Activated naive CD4-positive, alpha-beta T cell treated with anti-CD3 and anti-CD28 coated beads for 36 hours (primary cell): Measurements from ENCODE around the gene ASB8. TPM values are rescaled to one million over a fixed set of nuclear protein-coding genes. Genes with fewer than 3 reads are reported as not detected.
"Not testable (repeated sequence)": the region's sequence is repeated elsewhere in the genome, so short reads cannot be mapped to it uniquely, and the experiment has no call there.

Source experiments
- CTCF ChIA-PET: fragments of 350-600 bp; sonication (Branson Sonifier 250); formaldehyde crosslinking; loops from one replicate; lab custom pipeline; 2021; ENCODE audit warnings: antibody characterized with exemption; lab: Charles Lee
- DNase-seq: peaks from one replicate; pipeline ENCODE4 v3.0.0-alpha.2; 2020
- H3K27ac Mint-ChIP-seq: one replicate; pipeline ENCODE4 v1.8.0; 2021; ENCODE audit warnings: mild to moderate bottlenecking, mixed read lengths
- H3K27me3 Mint-ChIP-seq: one replicate; pipeline ENCODE4 v1.8.0; 2021; ENCODE audit warnings: low read depth, mixed read lengths
- H3K36me3 Mint-ChIP-seq: one replicate; pipeline ENCODE4 v1.8.0; 2021; ENCODE audit warnings: low read depth, mixed read lengths
- H3K4me1 Mint-ChIP-seq: one replicate; pipeline ENCODE4 v1.8.0; 2021; ENCODE audit warnings: low read depth, mixed read lengths
- H3K4me3 Mint-ChIP-seq: one replicate; pipeline ENCODE4 v1.8.0; 2021; ENCODE audit warnings: mild to moderate bottlenecking, moderate library complexity, mixed read lengths
- H3K9me3 Mint-ChIP-seq: one replicate; pipeline ENCODE4 v1.8.0; 2021; ENCODE audit warnings: mixed read lengths
- intact Hi-C: fragments of 100-400 bp; cut with micrococcal nuclease; formaldehyde crosslinking; loops from one replicate; pipeline ENCODE4 v1.15.1; 2023
- total RNA-seq, 2 experiments: library from RNA; stranded (reverse); gene quantifications; one replicate each; pipeline ENCODE4 v1.2.3, GENCODE V29; 2021

ASB8 gene
- total RNA-seq, 2 experiments from 2014 or later, result 36.7 to 47.9 TPM

GRCh38 chr12:48160046-48160445 is 2.7 kb upstream of the ASB8 start:
- Mint-ChIP-seq H3K9me3 (no peaks in the 10 kb centered on the region), H3K4me3 (no peak overlapping the region), H3K4me1 (peaks cover 33% of the 10 kb centered on the region), H3K27ac (no peak overlapping the region), H3K27me3 (no peaks in the 10 kb centered on the region), H3K36me3 (no peaks in the 10 kb centered on the region)
- CTCF ChIA-PET, result interaction anchor here (0.6 to 1.8 kb wide), 6 partner anchors 9 to 418 kb away, joined by 3 read pairs; partner anchors contain the start of gene CCDC184
- intact Hi-C loops, result loop anchor here (10.0 kb wide), 1 partner anchor 415 kb away; no protein-coding TSS in a partner anchor
- no peak for DNase-seq

GRCh38 chr12:48157889-48158370 is 615 bp upstream of the ASB8 start:
- Mint-ChIP-seq H3K9me3 (no peaks in the 10 kb centered on the region), H3K36me3 (peaks cover 2% of the 10 kb centered on the region), H3K27me3 (no peaks in the 10 kb centered on the region), H3K4me1 (peaks cover 44% of the 10 kb centered on the region), H3K27ac (peak overlapping the region; percentile 96), H3K4me3 (peak overlapping the region; percentile 93)
- peak; percentile 27 for DNase-seq
- intact Hi-C loops, result loop anchor here (1.0 to 2.0 kb wide), 10 partner anchors 25 to 558 kb away; partner anchors contain the start of genes CCDC184, CCNT1, PFKM and SENP1
- CTCF ChIA-PET, result interaction anchor here (0.9 to 2.2 kb wide), 9 partner anchors 8 to 415 kb away, joined by 3 to 7 read pairs (median 5); no protein-coding TSS in a partner anchor

GRCh38 chr12:48156652-48157017 is 680 bp downstream of the ASB8 start:
- Mint-ChIP-seq H3K36me3 (peaks cover 5% of the 10 kb centered on the region), H3K4me1 (peaks cover 53% of the 10 kb centered on the region), H3K27me3 (no peaks in the 10 kb centered on the region), H3K27ac (peak overlapping the region; percentile 96), H3K4me3 (peak overlapping the region; percentile 93), H3K9me3 (no peaks in the 10 kb centered on the region)
- intact Hi-C loops, result loop anchor here (1.0 to 2.0 kb wide), 10 partner anchors 26 to 560 kb away; partner anchors contain the start of genes CCDC184, CCNT1, PFKM and SENP1
- CTCF ChIA-PET, result interaction anchor here (0.7 to 2.2 kb wide), 3 partner anchors 9 to 311 kb away, joined by 3 to 7 read pairs (median 6); no protein-coding TSS in a partner anchor
- no peak for DNase-seq

- H3K27me3 Mint-ChIP-seq, H3K27ac Mint-ChIP-seq, H3K9me3 Mint-ChIP-seq, H3K36me3 Mint-ChIP-seq, DNase-seq: not testable (repeated sequence)
- intact Hi-C loops, result loop anchor here (2.0 kb wide), 1 partner anchor 27 kb away; the partner anchor contains the start of gene CCDC184
- peak overlapping the region; percentile 93 for H3K4me3 Mint-ChIP-seq
- peaks cover 50% of the 10 kb centered on the region for H3K4me1 Mint-ChIP-seq
- CTCF ChIA-PET, result interaction anchor here (0.9 kb wide), 1 partner anchor 33 kb away, joined by 3 read pairs; no protein-coding TSS in a partner anchor
These were observed 1.5 kb downstream of the ASB8 start for GRCh38 chr12:48155786-48156185.

- Mint-ChIP-seq H3K9me3 (no peaks in the 10 kb centered on the region), H3K36me3 (peaks cover 11% of the 10 kb centered on the region), H3K27me3 (no peaks in the 10 kb centered on the region), H3K27ac (peak overlapping the region; percentile 47), H3K4me1 (peaks cover 23% of the 10 kb centered on the region), H3K4me3 (no peak overlapping the region)
- intact Hi-C loops, result no loop called here
- CTCF ChIA-PET, result interaction anchor here (0.8 to 1.1 kb wide), 2 partner anchors 8 to 38 kb away, joined by 3 read pairs; no protein-coding TSS in a partner anchor
- no peak for DNase-seq
These were observed 6.1 kb downstream of the ASB8 start for GRCh38 chr12:48151103-48151771.

- no peak for DNase-seq
- no peak overlapping the region for H3K4me3 Mint-ChIP-seq
- H3K4me1 Mint-ChIP-seq, result no peaks in the 10 kb centered on the region
- intact Hi-C loops, result no loop called here
- no peaks in the 10 kb centered on the region for H3K27me3 Mint-ChIP-seq
- no peaks in the 10 kb centered on the region for H3K9me3 Mint-ChIP-seq
- no peak overlapping the region for H3K27ac Mint-ChIP-seq
- H3K36me3 Mint-ChIP-seq, result peaks cover 16% of the 10 kb centered on the region
- CTCF ChIA-PET, result interaction anchor here (0.6 to 0.8 kb wide), 2 partner anchors 47 to 476 kb away, joined by 3 read pairs; no protein-coding TSS in a partner anchor
These were observed 11.3 kb downstream of the ASB8 start for GRCh38 chr12:48145981-48146380.

- Mint-ChIP-seq H3K36me3 (peaks cover 23% of the 10 kb centered on the region), H3K27ac (no peak overlapping the region), H3K4me3 (no peak overlapping the region), H3K27me3 (no peaks in the 10 kb centered on the region), H3K4me1 (no peaks in the 10 kb centered on the region), H3K9me3 (no peaks in the 10 kb centered on the region)
- CTCF ChIA-PET, result no interaction called here
- DNase-seq, result no peak
- intact Hi-C loops, result no loop called here
These were observed 13.4 kb downstream of the ASB8 start for GRCh38 chr12:48143898-48144297.

- CTCF ChIA-PET, result no interaction called here
- H3K27ac Mint-ChIP-seq, result no peak overlapping the region
- intact Hi-C loops, result no loop called here
These were observed 14.3 kb downstream of the ASB8 start for GRCh38 chr12:48142818-48143674.

GRCh38 chr12:48135027-48135426 is 22.3 kb downstream of the ASB8 start:
- DNase-seq, result no peak
- H3K27me3 Mint-ChIP-seq, result no peaks in the 10 kb centered on the region
- intact Hi-C loops, result no loop called here
- no peaks in the 10 kb centered on the region for H3K4me1 Mint-ChIP-seq
- no peaks in the 10 kb centered on the region for H3K9me3 Mint-ChIP-seq
- no peak overlapping the region for H3K27ac Mint-ChIP-seq
- no peak overlapping the region for H3K4me3 Mint-ChIP-seq
- CTCF ChIA-PET, result no interaction called here
- peaks cover 43% of the 10 kb centered on the region for H3K36me3 Mint-ChIP-seq

More at GRCh38 chr12:48142818-48143674, 14.3 kb downstream of the ASB8 start:
- Mint-ChIP-seq H3K9me3 (no peaks in the 10 kb centered on the region), H3K4me3 (no peak overlapping the region), H3K4me1 (no peaks in the 10 kb centered on the region), H3K27me3 (no peaks in the 10 kb centered on the region), H3K36me3 (peaks cover 22% of the 10 kb centered on the region)
- DNase-seq, result no peak

GRCh38 chr12:48132826-48133225 is 24.5 kb downstream of the ASB8 start:
- CTCF ChIA-PET, result no interaction called here
- Mint-ChIP-seq H3K4me3 (no peak overlapping the region), H3K9me3 (no peaks in the 10 kb centered on the region), H3K4me1 (no peaks in the 10 kb centered on the region), H3K27me3 (no peaks in the 10 kb centered on the region), H3K36me3 (peaks cover 45% of the 10 kb centered on the region), H3K27ac (no peak overlapping the region)
- DNase-seq, result no peak
- intact Hi-C loops, result no loop called here

GRCh38 chr12:48131517-48131916 is 25.8 kb downstream of the ASB8 start:
- H3K9me3 Mint-ChIP-seq, result no peaks in the 10 kb centered on the region
- peaks cover 43% of the 10 kb centered on the region for H3K36me3 Mint-ChIP-seq
- H3K27me3 Mint-ChIP-seq, result no peaks in the 10 kb centered on the region
- no peak overlapping the region for H3K27ac Mint-ChIP-seq
- H3K4me3 Mint-ChIP-seq, result no peak overlapping the region
- intact Hi-C loops, result no loop called here
- CTCF ChIA-PET, result no interaction called here
- H3K4me1 Mint-ChIP-seq, result no peaks in the 10 kb centered on the region
- DNase-seq, result no peak

- DNase-seq, result no peak
- intact Hi-C loops, result no loop called here
- no peak overlapping the region for H3K4me3 Mint-ChIP-seq
- no peak overlapping the region for H3K27ac Mint-ChIP-seq
- H3K9me3 Mint-ChIP-seq, result no peaks in the 10 kb centered on the region
- CTCF ChIA-PET, result interaction anchor here (1.0 kb wide), 1 partner anchor 13 kb away, joined by 3 read pairs; no protein-coding TSS in a partner anchor
- H3K36me3 Mint-ChIP-seq, result peaks cover 38% of the 10 kb centered on the region
- no peaks in the 10 kb centered on the region for H3K27me3 Mint-ChIP-seq
- H3K4me1 Mint-ChIP-seq, result no peaks in the 10 kb centered on the region
These were observed 27.9 kb downstream of the ASB8 start for GRCh38 chr12:48129376-48129775.
